Measurements from ENCODE around the gene ACOT11.

DNA sequence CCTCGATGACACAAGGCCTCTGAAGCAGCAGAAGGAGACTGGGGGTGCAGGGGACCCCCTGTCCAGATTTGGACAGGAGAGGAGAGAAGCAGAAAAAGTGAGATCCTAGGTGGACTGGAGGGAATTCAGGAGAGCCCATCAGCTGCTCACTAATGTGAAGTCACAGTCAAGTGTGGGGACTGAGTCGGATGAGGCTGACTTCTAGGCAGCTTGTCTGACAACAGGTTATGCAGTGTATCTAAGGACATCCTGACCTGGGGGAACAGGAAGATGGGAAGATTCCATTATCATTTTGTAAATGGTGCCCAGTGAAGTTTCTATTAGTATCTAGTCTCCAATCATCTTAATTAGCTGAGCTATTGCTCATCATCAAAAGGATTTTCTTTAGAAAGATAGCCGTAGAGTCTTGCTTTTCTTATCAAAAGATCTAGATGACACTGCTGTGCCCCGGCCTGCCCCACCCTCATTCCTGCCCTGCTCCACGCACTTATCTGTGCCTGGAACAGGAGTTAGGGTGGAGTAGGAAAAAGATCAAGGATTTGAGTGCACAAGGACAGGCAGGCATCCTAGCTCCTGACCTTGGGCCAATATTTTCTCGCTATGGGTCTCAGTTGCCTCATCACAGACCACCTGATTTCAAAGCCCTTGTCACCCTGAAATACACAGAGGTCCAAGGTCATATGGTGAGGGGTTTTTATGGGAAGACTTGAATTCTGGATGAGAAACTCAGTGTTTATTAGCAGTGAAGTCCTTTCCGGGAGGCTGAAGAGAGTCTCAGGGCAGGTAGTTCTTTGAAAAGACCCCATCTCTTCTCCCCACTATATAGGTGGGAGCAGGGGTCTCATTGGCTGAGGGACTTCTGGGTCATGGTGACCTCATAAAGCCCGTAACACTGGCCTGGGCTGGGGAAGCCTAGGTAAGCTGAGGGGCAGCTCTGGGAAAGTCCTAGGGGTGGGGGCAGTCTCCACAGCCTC lies 93.1 kb downstream of the ACOT11 start, which contains the start of gene MROH7:
- no peak for TF ChIP-seq KAT7 (CRISPR knock-in tag; IDR thresholded peaks at IDR 0.05; ENCODE audit: borderline replicate concordance)
- TF ChIP-seq FOXP1 (CRISPR knock-in tag; IDR thresholded peaks at IDR 0.05), result no peak
- TF ChIP-seq ZNF140 (CRISPR knock-in tag; IDR thresholded peaks at IDR 0.05), result no peak
- no peak for TF ChIP-seq ZNF384 (IDR thresholded peaks at IDR 0.05; ENCODE audit: low read depth, low read length)
- no peak for TF ChIP-seq MYNN (IDR thresholded peaks at IDR 0.05)
- TF ChIP-seq MYNN (CRISPR knock-in tag; IDR thresholded peaks at IDR 0.05), result no peak
